ELF-1 (cell line): ENCODE measurements around the gene POLR3A.

ENCODE experiments used
- DNase-seq: peaks from one replicate; pipeline ENCODE4 v3.0.0-alpha.2; 2016; ENCODE audit warnings: low read depth, low spot score

Gene POLR3A

GRCh38 chr10:78046711-78047269 lies 17.5 kb upstream of the POLR3A start:
- no peak for DNase-seq

- DNase-seq, result no peak
Observed at GRCh38 chr10:78045856-78046255, 16.5 kb upstream of the POLR3A start.

DNA sequence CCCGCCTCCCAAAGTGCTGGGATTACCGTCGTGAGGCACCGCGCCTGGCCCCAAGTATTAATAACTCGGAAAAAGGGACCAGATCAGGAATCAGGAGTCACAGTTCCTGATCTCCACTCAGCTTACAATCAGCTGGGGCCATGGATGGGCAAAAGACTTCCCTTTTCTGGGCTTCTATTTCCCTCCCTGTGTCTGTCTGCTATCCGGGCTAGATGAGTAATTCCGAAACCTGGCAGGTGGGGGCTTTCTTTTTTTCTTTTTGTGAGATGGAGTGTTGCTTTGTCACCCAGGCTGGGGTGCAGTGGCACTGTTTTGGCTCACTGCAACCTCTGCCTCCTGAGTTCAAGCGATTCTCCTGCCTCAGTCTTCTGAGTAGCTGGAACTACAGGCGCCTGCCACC lies 15.9 kb upstream of the POLR3A start:
- DNase-seq, result no peak

DNA sequence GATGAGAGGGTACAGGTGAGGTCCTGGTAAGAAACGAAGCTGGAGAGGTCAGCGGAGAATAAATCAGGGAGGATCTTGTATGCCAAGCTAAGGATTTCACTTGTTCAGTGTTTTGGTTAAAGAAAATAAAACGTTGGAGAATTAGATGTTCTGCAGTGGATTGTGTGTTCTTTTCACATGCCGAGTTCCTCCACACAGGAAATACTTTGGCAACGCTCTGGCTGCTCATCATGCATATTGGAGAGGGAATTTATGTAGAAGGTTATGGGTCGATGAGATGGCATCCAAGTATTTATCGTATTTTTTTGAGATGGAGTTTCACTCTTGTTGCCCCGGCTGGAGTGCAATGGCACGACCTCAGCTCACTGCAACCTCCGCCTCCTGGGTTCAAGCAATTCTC lies 15.4 kb upstream of the POLR3A start:
- no peak for DNase-seq

DNA sequence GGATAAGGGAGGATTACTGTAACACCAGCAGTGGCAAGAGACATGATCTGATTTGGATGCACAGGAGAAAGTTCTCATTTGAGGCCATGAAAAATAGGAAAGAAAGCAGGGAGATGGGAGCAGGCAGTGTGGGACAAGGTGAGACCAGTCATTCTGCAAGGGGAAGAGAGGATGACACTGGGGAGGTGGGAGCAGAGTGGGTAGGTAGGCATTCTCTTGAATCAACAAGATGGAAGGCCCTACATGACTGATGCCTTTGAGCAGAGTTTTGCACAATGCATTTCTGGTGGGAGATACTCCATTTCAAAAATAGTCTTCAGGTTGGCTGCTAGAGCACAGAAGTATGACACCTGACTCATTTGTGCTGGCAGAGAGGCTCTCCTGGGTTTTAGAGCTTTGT lies 14.9 kb upstream of the POLR3A start:
- DNase-seq, result no peak

DNA sequence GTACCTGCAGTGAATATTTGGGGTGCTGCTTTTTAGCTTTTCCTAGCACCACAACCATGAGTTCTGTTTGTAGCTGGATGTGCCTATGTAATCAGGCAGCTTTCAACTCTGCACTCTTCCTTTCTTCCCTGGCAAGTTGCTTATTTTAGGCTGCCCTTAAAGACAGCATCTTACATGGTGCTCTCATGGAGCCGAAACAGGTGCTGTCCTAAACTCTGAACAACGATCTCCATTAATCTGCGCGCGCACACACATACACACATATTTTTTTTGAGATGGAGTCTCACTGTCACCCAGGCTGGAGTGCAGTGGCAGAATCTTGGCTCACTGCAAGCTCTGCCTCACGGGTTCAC lies 13.4 kb upstream of the POLR3A start:
- no peak for DNase-seq

DNA sequence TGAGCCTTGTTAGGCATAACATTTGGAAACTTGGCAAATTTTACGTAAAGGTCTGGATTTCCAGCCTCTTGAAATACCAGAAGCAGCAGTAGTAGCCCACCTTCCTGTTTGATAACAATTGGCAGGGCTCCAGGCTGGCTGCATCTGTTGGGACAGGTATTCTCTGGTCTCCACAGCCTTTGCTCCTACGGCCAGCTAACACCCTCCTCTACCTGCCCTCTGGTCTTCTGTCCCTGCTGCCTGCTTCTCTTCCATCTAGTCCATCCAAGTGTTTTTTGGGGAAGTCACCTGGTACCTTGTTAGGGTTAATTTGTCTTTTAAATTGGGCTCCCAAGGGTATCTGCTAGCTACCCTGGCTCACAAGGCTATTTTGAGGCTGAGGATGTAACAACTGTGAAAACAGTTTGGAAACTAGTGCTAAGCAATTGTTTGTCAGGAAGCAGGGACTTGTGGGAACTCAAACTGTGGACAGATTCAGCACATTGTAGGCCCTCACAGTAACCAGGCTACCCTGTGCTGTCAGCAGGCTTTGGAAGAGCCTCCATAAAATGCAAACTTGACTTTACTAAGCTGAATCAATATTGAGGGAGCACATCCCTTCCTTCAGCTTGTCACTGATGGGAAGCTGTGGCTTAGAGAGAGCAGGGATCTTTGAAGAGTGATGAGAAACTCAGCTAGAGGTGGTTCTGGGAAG lies 12.9 kb upstream of the POLR3A start:
- no peak for DNase-seq

DNA sequence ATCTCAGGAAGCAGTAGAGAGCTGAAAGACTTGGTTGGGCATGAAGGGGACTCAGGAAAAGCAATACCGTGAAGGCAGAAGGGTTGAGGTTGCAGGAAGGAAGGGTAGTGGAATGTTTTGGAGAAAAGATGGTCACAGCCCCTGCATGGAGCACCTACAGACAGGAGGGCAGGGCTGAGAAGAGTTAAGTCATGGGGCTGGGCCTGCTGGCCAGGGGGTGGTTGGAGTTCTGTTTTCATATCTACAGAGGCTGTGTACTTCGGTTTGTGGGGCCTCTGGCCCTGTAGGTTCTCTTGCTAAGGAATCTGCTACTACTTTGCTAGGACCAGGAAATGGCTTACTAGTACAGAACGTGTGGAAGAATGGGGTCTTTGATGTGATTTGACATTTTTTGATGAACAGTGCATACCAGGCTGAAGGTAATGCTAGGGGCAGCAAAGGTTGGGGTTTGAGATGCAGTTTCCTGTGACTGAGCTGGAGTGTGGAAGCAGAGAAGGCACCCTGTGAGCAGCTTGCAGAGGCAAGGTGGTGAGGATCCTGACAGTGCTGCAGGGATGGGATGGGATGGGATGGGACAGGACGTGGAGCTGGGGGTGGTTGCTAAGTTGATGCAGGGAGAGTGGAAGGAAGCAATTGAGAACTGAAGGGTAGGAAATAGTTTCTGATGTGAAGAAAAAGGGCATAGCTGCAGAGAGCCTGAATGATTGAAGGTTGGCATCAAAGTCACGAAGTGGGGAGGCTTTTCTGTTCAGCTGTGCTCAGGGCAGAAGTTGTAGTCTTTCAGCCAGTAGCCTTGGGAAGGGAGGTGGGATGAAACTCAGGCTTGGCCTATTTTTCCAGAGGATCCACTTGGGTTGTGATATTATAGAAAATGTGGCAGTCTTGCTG lies 12.1 kb upstream of the POLR3A start:
- no peak for DNase-seq

- no peak for DNase-seq
Observed at GRCh38 chr10:78039743-78040142, 10.4 kb upstream of the POLR3A start.

DNA sequence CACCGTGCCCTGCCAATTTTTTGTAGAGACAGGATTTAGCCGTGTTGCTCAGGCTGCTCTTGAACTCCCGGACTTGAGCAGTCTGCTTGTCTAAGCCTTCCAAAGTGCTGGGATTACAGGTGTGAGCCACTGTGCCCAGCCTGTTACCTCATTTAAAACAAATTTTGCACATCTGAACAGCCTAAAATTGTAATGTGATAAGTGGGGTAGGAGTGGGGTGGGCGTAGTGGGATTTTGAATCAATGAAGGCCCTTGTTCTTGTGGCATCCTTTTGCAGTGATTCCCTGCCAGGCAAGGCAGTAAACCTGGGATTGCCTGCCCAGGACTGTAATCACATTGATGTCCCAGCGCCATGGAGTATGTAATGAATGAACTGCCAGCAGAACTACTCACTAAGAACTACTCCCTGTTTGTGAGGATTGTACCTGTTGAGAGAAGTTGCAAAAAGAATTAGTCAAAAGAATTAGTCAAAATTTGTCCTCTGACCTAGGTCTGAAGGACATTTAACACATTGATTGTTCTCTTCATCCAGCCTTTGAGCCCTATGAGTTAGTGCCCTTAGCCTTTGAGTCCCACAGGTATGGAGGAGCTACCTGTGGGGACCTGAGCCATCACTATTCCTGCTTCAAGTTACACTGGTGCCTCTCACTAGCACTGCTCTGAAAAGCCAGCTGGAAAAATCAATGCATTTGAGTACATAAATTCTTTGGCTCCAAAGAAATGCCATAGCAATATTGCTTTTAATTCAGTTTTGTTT lies 9.7 kb upstream of the POLR3A start:
- no peak for DNase-seq

GRCh38 chr10:78038105-78038504 lies 8.8 kb upstream of the POLR3A start:
- DNase-seq, result no peak

GRCh38 chr10:78035933-78036583 lies 6.7 kb upstream of the POLR3A start:
- no peak for DNase-seq

DNA sequence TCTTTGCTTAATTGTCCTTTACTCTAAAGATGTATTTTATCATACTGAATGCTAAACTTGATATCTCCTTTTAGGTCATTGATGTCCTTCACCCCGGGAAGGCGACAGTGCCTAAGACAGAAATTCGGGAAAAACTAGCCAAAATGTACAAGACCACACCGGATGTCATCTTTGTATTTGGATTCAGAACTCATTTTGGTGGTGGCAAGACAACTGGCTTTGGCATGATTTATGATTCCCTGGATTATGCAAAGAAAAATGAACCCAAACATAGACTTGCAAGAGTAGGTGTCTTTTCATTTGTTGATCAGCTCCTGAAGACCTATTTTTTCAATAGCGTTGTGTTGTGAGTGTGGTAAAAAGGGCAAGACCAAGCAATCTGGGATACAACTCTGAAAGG lies 6.1 kb upstream of the POLR3A start:
- DNase-seq, result no peak

DNA sequence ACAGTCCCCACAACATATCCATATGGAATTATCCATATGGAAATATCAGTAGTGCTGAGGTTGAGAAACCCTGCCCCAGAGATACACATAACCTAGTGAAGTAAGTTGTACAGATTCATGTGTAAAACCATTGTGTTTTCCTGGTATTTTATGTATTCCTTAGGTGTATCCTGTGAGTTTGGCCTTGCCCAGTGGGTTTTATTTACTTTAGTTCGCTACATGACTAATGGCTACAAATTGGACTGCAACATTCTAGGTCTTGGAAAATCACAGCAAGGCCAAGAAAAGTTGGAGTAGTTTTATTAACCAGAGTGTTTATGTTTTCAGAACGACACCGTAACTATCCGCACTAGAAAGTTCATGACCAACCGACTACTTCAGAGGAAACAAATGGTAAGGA lies 5.7 kb upstream of the POLR3A start:
- DNase-seq, result no peak

DNA sequence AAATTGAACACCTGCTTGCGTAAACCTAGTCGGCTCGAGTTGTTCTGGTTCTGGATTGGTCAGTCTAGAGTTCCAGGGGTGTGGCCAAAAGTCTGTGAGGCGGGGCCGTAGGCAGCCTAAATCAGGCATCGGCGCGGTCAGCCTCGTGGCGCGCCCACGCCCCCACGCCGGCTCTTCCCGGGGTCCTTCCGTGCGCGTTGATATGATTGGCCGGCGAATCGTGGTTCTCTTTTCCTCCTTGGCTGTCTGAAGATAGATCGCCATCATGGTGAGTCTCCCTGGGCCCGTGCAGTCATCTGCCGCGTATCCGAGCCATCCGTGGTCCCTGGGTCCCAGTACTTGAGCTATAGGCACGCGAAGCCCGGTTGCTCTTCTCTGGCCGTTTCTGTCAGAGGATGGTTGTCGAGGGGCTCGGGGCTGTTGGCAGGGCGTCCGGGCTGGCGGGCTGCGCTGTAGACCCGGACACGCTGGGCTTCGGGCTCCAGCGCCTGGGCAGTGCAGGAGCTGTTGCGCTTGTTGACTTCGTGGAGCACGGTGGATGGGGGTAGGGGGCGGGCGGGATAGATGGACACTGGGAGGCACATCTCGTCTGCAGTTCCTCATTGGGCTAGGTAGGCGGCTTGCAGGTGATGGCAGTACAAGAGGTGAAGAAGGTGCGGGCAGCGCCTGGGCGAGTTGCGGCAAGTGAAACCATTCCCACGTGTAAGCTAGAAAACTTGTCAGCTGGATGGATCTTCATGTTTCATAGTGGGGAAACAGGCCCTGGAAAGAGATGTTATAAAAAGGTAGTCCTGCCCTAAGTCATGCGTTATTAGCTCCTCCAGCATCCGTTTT lies 4.5 kb upstream of the POLR3A start, which contains the start of gene RPS24:
RPS24 (plus strand) TSS at position 227 of the 834 bp plus-strand sequence; CDS start at position 266, 39 bp downstream.
- peak; percentile 99 for DNase-seq

DNA sequence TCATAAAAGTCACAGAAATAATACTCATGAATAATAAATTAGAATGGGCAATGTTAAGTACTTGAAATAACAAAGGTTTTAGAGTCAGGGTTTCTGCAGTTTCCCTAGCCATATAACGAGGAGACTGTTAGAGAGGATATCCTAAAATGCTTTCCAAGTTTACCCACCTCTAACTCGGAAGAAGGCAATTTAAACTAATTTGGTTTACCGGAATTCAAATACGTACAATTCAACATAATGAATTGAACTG lies 4.0 kb upstream of the POLR3A start:
- no peak for DNase-seq

DNA sequence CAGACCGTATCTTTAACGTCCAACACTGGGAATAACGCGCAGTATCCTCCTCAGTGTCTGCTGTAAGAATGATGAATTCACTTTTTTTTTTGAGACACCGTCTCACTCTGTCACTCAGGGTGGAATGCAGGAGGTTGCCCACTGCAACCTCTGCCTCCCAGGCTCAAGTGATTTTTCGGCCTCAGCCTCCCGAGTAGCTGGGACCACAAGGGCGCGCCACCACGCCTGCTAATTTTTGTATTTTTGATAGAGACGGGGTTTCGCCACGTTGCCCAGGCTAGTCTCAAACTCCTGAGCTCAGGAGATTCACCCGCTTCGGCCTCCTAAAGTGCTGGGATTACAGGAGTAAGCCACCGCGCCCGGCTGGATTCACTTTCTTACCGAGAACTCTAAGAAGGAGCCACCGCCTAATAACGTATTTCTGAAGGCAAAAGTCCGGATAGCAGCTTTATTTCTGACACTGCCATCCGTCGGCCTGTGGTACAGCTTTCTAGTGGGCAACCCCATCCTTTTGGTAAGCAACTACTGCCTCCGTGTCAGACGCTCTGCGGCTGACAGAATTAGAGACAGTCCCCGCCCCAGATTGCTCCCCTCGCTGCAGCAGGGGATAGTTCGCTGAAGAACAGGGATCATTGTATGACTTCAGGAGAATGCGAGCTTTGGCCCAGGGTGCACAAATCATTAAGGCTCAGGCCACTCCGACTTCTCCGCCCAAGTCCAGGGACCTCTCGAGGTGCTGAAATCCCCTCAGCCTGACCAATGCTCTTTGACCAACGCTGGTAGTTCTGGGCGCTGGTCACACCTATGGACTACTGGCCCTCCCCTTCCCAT lies 662 bp downstream of the POLR3A start:
- no peak for DNase-seq

- no peak for DNase-seq
Observed at GRCh38 chr10:78025685-78026364, 3.5 kb downstream of the POLR3A start.

DNA sequence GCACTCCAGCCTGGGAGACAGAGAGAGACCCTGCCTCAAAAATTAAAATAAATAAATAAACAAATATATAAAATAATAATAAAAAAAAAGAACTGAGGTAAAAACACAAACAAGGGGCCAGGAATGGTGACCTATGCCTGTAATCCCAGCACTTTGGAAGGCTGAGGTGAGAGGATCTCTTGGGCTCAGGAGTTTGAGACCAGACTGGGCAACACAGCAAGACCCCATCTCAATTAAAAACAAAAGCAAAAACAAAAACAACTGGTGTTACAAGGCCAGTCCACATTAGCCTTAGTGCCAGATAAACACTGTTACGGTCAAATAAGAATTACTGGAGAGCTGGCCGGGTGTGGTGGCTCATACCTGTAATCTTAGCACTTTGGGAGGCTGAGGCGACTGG lies 5.6 kb downstream of the POLR3A start:
- no peak for DNase-seq
